HL-60 (cell line): ENCODE data around the gene SLC9A3.

Experiments
- DNase-seq, 2 experiments: peaks; one replicate each; pipeline ENCODE4 v3.0.0-alpha.2; 2010 to 2020; ENCODE audit warnings: low read depth in 1 of 2, low spot score in 1 of 2
- H3K27ac ChIP-seq: fragments of 250-450 bp; sonication (Bioruptor Pico); replicated peaks from 2 replicates; pipeline ENCODE4 v1.5.1; 2020; ENCODE audit warnings: mild to moderate bottlenecking, moderate library complexity
- H3K27me3 ChIP-seq: fragments of 250-450 bp; sonication (Bioruptor Pico); 2 replicates; pipeline ENCODE4 v1.5.1; 2021; ENCODE audit warnings: mild to moderate bottlenecking, moderate library complexity; ENCODE audit not compliant: insufficient read depth, poor library complexity, severe bottlenecking
- H3K4me3 ChIP-seq: replicated peaks from 2 replicates; pipeline ENCODE4 v1.5.1; 2011; ENCODE audit warnings: mild to moderate bottlenecking, control low read depth, low read length; ENCODE audit not compliant: insufficient read depth
- CTCF ChIP-seq: IDR thresholded peaks from one replicate; pipeline ENCODE4 v1.5.1; 2011; ENCODE audit warnings: low read length, control low read depth, inconsistent platforms; ENCODE audit not compliant: insufficient read depth
- GABPA ChIP-seq: IDR thresholded peaks from 2 replicates; pipeline ENCODE4 v1.6.1; 2012; ENCODE audit warnings: low read depth
- POLR2AphosphoS5 ChIP-seq: IDR thresholded peaks from 2 replicates; pipeline ENCODE4 v1.6.1; 2012; ENCODE audit warnings: low read depth
- REST ChIP-seq: IDR thresholded peaks from 2 replicates; pipeline ENCODE4 v1.6.1; 2012; ENCODE audit warnings: low read depth; ENCODE audit not compliant: insufficient replicate concordance
- SPI1 ChIP-seq: IDR thresholded peaks from 2 replicates; pipeline ENCODE4 v1.6.1; 2012; ENCODE audit warnings: low read depth, mild to moderate bottlenecking, borderline replicate concordance

The SLC9A3 gene

GRCh38 chr5:468401-468800, 55.8 kb downstream of the SLC9A3 start:
- H3K27ac ChIP-seq: no peak overlapping the region
- H3K4me3 ChIP-seq: no peak overlapping the region
- H3K27me3 ChIP-seq: no peaks in the 10 kb centered on the region
- TF ChIP-seq POLR2AphosphoS5 (no peak), GABPA (no peak), CTCF (no peak)
- DNase-seq: no peak

- no peak for TF ChIP-seq REST
- no peak for TF ChIP-seq SPI1
- H3K27ac ChIP-seq: no peak overlapping the region
- no peak overlapping the region for H3K4me3 ChIP-seq
- no peaks in the 10 kb centered on the region for H3K27me3 ChIP-seq
- no peak for DNase-seq
These were observed 57.5 kb downstream of the SLC9A3 start for GRCh38 chr5:466661-467310.

- no peak for DNase-seq
- 0 out of 2 replicates have a peak, but pooled peaks have one; percentile 1 for TF ChIP-seq POLR2AphosphoS5
- TF ChIP-seq SPI1: no peak
- Histone ChIP-seq H3K4me3 (no peak overlapping the region), H3K27ac (no peak overlapping the region), H3K27me3 (no peaks in the 10 kb centered on the region)
These were observed 58.5 kb downstream of the SLC9A3 start for GRCh38 chr5:465591-466403.

GRCh38 chr5:464843-465590, 59.2 kb downstream of the SLC9A3 start:
- H3K27ac ChIP-seq: no peak overlapping the region
- H3K4me3 ChIP-seq: no peak overlapping the region
- TF ChIP-seq SPI1: no peak
- TF ChIP-seq REST: no peak
- TF ChIP-seq GABPA: no peak
- TF ChIP-seq CTCF: no peak
- peak; percentile 20; the same call in 1 of the 2 replicates for TF ChIP-seq POLR2AphosphoS5
- DNase-seq: no peak
- H3K27me3 ChIP-seq: no peaks in the 10 kb centered on the region
